HFF-Myc (cell line): Measurements from ENCODE around the gene SIRPB2.

Experiments used
- DNase-seq: peaks from one replicate; pipeline ENCODE4 v3.0.0-alpha.2; 2011; ENCODE audit warnings: low read depth; ENCODE audit errors: extremely low read depth
- H3K4me3 ChIP-seq: replicated peaks from 2 replicates; pipeline ENCODE4 v1.5.1; 2011; ENCODE audit warnings: low read depth, mild to moderate bottlenecking, control low read depth, low read length
- CTCF ChIP-seq: IDR thresholded peaks from 2 replicates; pipeline ENCODE4 v1.5.1; 2012; ENCODE audit warnings: mild to moderate bottlenecking, low read depth, low read length, control low read depth; ENCODE audit errors: missing control alignments

Gene SIRPB2

DNA sequence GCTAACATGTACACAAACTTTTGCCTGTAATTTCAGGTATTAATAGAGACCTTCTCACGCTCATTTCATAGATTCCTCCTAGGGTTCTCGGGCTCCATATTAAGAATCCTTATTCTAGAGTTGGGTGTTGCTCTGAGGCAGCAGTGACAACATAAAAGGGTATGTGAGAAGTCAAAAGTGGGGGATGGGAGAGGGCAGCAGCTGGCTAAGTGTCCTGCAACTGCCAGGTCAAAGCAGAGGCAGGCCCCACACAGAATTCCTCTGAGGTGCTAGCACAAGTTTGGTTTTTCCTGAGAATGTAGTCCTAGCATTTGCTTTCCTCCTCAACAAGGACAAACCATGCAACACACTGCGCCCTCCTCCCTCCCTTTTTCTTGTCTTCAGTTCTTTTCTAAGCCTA, 29.2 kb downstream of the SIRPB2 start:
- no peak for TF ChIP-seq CTCF
- no peak overlapping the region for H3K4me3 ChIP-seq

DNA sequence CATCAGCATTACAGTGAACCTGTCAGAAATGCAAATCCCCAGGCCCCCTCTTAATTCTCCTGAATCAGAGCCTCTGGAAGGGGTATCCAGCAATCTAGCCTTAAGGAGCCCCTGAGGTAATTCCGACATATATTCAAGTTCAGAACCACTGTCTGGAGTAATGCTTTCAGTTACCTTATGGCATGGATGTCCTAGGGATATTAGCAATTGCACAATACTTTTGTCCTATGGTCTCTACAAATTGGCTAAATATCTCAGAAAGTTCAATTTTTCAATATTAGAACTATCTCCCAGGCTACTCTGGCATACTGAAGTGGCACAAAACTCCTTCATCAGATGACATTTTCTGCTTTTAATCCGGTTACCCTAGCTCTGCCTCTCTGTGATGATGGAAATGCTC, 30.9 kb downstream of the SIRPB2 start:
- TF ChIP-seq CTCF, result no peak
- DNase-seq, result no peak
- no peak overlapping the region for H3K4me3 ChIP-seq

More for the DNA sequence above, 29.2 kb downstream of the SIRPB2 start:
- no peak for DNase-seq

DNA sequence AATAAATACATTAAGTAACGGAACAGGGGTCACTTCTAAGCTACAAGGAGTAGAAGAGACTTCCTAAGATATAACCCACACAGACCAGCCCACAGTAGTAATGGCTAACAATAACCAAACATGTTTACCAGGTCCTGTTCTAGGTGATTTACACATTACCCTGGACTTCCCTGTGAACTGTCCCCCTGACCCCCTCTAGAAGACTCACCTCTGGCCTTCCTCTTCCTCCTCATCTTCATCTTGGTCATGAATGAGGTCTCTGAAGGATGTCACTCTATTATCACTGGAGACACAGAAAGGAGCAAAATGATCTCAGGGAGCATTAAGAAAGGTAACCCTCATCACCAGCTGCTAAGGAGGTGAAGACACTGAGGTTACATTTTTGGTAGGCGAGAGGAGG, 33.2 kb downstream of the SIRPB2 start:
- no peak for TF ChIP-seq CTCF
- no peak overlapping the region for H3K4me3 ChIP-seq
- no peak for DNase-seq

- no peak for TF ChIP-seq CTCF
- no peak overlapping the region for H3K4me3 ChIP-seq
- DNase-seq, result no peak
These were observed 34.9 kb downstream of the SIRPB2 start for GRCh38 chr20:1456300-1456699.

- TF ChIP-seq CTCF, result no peak
- no peak for DNase-seq
- no peak overlapping the region for H3K4me3 ChIP-seq
These were observed 40.2 kb downstream of the SIRPB2 start for GRCh38 chr20:1450926-1451491.

GRCh38 chr20:1449370-1449769, 41.9 kb downstream of the SIRPB2 start:
- H3K4me3 ChIP-seq, result no peak overlapping the region
- DNase-seq, result no peak
- TF ChIP-seq CTCF, result no peak

DNA sequence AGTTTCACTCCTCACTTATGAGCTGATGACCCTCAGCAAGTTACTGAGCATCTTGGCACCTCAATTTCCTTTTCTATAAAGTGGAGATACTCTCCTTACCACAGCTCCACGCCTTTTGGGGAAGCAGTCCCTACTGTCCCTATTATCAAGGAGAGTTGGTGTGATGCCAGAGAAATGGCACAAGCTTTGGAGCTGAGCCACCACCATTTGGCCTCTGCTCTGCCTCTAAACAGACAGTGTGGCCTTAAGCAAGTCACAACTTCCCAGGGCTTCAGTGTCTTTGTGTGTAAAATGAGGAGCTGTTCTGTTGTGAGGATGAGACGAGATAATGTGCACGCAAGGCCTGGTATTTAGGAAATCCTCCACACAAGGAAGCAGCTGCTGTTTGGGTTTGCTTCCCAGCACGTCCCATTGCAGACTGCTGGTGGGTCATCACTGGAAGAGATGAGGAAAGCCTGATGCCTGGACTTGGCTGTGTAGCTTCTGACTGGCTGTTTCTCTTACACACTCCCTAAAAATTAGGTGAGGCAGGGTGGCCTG, 43.1 kb downstream of the SIRPB2 start:
- DNase-seq, result no peak
- no peak overlapping the region for H3K4me3 ChIP-seq

More for the DNA sequence above, 43.1 kb downstream of the SIRPB2 start:
- TF ChIP-seq CTCF, result no peak
